Osteoblast (primary cell): ENCODE measurements around the gene THAP3. TPM values are rescaled to one million over a fixed set of nuclear protein-coding genes. Genes with fewer than 3 reads are reported as not detected.

Experiments used
- DNase-seq: peaks from one replicate; pipeline ENCODE4 v3.0.0; 2011; ENCODE audit warnings: low spot score, mixed read lengths; ENCODE audit not compliant: insufficient read length; ENCODE audit errors: missing footprints
- H2AFZ ChIP-seq: 2 replicates; pipeline ENCODE4 v1.6.0; 2011; ENCODE audit warnings: mild to moderate bottlenecking, low read length
- H3K27ac ChIP-seq: 2 replicates; pipeline ENCODE4 v1.5.1; 2011; ENCODE audit warnings: mild to moderate bottlenecking, low read depth, low read length, moderate library complexity
- H3K27me3 ChIP-seq: 2 replicates; pipeline ENCODE4 v1.6.0; 2012; ENCODE audit warnings: mild to moderate bottlenecking, control low read depth, inconsistent platforms, low read length, moderate library complexity; ENCODE audit not compliant: insufficient read depth
- H3K36me3 ChIP-seq: 2 replicates; pipeline ENCODE4 v1.5.1; 2011; ENCODE audit warnings: mild to moderate bottlenecking, low read length, control low read depth, moderate library complexity; ENCODE audit not compliant: insufficient read depth
- H3K4me1 ChIP-seq: 2 replicates; pipeline ENCODE4 v1.5.1; 2011; ENCODE audit warnings: mild to moderate bottlenecking, low read length, control low read depth, moderate library complexity; ENCODE audit not compliant: insufficient read depth
- H3K4me2 ChIP-seq: 2 replicates; pipeline ENCODE4 v1.6.0; 2011; ENCODE audit warnings: mild to moderate bottlenecking, low read length; ENCODE audit not compliant: insufficient read depth
- H3K4me3 ChIP-seq: fragments of 200-600 bp; sonication (generic); 3 replicates; pipeline ENCODE4 v1.5.1; 2012; ENCODE audit warnings: mild to moderate bottlenecking, low read length, inconsistent platforms; ENCODE audit not compliant: insufficient read depth
- H3K79me2 ChIP-seq: 2 replicates; pipeline ENCODE4 v1.6.0; 2012; ENCODE audit warnings: mild to moderate bottlenecking, low read length, control low read depth, inconsistent platforms; ENCODE audit not compliant: insufficient read depth
- H3K9me3 ChIP-seq: 2 replicates; pipeline ENCODE4 v1.5.1; 2011; ENCODE audit warnings: low read depth, low read length, control low read depth
- H4K20me1 ChIP-seq: 2 replicates; pipeline ENCODE4 v1.6.0; 2012; ENCODE audit warnings: mild to moderate bottlenecking, low read length, control low read depth; ENCODE audit not compliant: insufficient read depth
- total RNA-seq: library from RNA; depleted of rRNA; stranded (reverse); fragments of >200 nt; gene quantifications from 2 replicates; pipeline ENCODE4 v1.2.3, GENCODE V29; 2012
- TF ChIP-seq, protein P1 (sequence below): IDR thresholded peaks from 2 replicates; pipeline ENCODE4 v1.5.1; 2011; ENCODE audit warnings: mild to moderate bottlenecking, low read depth, low read length, moderate library complexity; ENCODE audit errors: extremely low read depth

Gene THAP3
- total RNA-seq, 1 donor = 19.5 TPM

DNA sequence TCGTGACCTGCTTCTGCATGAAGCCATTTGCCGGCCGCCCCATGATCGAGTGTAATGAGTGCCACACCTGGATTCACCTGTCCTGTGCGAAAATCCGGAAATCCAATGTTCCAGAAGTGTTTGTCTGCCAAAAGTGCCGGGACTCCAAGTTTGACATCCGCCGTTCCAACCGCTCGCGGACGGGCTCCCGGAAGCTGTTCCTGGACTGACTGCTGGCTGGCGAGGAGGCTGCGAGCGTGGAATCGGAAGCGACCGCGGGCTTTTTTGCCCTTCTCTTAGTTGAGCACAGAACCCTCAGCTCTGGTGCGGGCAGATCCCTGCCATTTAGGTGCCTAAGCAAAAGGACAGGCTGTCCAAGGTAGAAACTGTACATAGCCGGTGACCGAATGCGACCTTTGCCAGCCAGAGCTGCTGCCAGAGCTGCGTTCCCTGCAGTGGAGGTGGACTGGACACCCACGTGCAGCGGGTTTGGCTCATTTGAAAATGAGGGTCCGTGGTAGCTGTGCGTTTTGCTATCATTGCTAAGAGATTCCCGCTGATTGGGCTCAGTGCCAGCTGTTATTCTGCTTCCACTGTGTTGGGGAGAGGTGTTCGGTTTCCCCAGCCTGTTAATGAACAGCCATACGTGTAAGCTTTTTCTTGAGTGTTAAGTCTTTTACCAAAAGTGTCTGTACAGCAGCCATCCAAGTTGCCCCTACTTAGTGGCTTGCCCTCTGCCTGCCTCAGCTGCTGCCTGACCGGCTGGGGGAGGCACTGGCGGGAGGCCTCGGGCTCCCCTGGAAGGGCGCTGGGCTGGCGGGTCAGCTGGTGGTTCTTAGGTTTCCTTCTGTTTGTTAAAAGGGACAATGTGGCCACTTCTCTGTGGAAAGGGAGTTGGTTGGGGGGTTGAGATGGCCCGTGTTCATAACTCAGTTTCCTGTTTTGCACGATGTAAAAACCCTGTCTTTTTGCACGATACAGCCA is 3.0 kb upstream of the THAP3 start:
- Histone ChIP-seq H3K9me3 (no peaks in the 10 kb centered on the region), H3K36me3 (peaks cover 59% of the 10 kb centered on the region), H2AFZ (no peak overlapping the region), H3K27ac (no peak overlapping the region), H3K4me1 (peaks cover 9% of the 10 kb centered on the region), H3K4me2 (no peak overlapping the region), H4K20me1 (peaks cover 60% of the 10 kb centered on the region), H3K27me3 (no peaks in the 10 kb centered on the region), H3K79me2 (peaks cover 84% of the 10 kb centered on the region), H3K4me3 (no peak overlapping the region)
- DNase-seq = peak; percentile 87
- TF ChIP-seq, protein P1, sequence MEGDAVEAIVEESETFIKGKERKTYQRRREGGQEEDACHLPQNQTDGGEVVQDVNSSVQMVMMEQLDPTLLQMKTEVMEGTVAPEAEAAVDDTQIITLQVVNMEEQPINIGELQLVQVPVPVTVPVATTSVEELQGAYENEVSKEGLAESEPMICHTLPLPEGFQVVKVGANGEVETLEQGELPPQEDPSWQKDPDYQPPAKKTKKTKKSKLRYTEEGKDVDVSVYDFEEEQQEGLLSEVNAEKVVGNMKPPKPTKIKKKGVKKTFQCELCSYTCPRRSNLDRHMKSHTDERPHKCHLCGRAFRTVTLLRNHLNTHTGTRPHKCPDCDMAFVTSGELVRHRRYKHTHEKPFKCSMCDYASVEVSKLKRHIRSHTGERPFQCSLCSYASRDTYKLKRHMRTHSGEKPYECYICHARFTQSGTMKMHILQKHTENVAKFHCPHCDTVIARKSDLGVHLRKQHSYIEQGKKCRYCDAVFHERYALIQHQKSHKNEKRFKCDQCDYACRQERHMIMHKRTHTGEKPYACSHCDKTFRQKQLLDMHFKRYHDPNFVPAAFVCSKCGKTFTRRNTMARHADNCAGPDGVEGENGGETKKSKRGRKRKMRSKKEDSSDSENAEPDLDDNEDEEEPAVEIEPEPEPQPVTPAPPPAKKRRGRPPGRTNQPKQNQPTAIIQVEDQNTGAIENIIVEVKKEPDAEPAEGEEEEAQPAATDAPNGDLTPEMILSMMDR = no peak

DNA sequence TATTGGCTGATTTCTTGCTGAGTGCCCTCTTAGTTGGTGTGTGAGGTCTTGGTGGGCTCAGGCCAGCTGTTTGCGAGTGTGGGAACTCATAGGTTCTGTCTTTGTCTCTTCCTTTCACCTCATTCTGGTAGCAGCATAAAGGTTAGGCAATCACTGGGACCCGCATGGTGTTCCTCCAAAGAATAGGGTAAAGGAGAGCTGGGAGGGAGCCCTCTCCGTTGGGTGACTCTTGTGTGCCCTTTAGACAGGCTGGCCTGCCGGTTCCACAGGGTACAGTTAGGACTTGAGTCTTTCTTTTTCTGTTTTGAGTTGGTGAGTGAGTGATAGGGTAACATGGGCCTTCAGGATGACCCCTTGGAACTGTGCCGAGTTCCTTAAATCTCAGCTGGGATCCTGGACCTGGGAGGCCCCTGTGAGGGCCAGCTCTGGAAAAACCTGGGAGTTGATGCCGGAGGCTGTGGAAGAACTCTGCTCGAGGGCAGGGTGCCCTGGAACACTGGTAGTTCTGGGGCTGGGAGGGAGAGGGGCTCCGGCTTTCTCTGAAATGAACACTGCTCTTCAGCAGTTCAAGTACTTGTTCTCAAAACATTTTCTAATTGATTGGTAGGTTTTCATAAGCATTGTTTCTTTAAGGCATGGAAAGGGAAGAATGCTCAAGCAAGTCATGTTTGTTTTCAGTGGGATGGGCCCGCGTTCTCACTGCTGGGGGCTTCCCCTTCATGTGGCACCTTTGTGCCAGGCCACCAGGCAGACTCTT is 2.1 kb upstream of the THAP3 start:
- Histone ChIP-seq H3K4me2 (no peak overlapping the region), H3K27ac (no peak overlapping the region), H3K9me3 (no peaks in the 10 kb centered on the region), H3K4me3 (no peak overlapping the region), H4K20me1 (peaks cover 57% of the 10 kb centered on the region), H3K79me2 (peaks cover 84% of the 10 kb centered on the region), H3K27me3 (no peaks in the 10 kb centered on the region), H3K4me1 (peaks cover 9% of the 10 kb centered on the region), H3K36me3 (peaks cover 57% of the 10 kb centered on the region), H2AFZ (no peak overlapping the region)
- TF ChIP-seq, protein P1 = no peak
- DNase-seq = peak; percentile 72

DNA sequence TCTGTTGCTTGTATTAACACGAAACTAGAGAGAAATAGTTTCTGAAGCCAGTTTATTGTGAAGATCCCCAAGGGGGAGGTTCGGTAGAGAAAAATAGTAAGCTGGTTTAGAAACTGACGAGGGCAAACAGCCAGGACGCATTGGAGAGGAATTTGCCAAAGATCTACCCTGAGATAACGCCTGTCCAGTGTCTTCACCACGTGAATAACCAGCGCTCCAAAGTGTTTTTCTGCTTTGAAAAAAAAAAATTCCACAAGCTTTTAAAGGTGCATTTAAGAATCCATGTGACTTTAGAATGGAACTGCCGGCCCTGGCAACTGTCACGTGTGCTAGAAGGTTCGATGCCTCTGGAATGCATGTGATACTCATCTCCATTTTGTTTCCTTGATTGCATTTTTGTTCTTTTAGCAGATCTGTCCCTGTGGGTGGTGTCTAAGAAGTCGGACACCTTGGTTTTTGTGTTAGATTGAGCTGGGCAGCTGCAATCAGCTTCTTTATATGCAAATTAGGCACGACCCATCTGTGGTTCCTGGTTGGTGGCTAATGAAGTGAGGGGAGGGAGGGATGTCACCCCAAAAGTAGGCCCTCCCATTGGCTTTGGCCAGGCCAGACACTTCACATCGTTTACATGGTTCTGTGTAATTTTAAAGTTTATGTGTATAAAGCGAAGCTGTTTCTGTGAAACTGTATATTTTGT is 1.3 kb upstream of the THAP3 start:
- Histone ChIP-seq H3K4me2 (no peak overlapping the region), H3K36me3 (peaks cover 55% of the 10 kb centered on the region), H3K27me3 (no peaks in the 10 kb centered on the region), H2AFZ (no peak overlapping the region), H3K4me3 (no peak overlapping the region), H3K4me1 (peaks cover 9% of the 10 kb centered on the region), H3K27ac (no peak overlapping the region), H3K79me2 (peaks cover 84% of the 10 kb centered on the region), H4K20me1 (peaks cover 49% of the 10 kb centered on the region), H3K9me3 (no peaks in the 10 kb centered on the region)
- peak; percentile 75 for DNase-seq
- TF ChIP-seq, protein P1 = no peak
